Activated CD4-positive, alpha-beta T cell treated with anti-CD3 and anti-CD28 coated beads, Interleukin-10, Interleukin-2, amounts not matched to agents 100 ng/mL and 50 ng/mL, durations not matched to agents 16 hours and 8 hours (primary cell): Measurements from ENCODE around the gene LILRA2.
"Not testable (repeated sequence)": the region's sequence is repeated elsewhere in the genome, so short reads cannot be mapped to it uniquely, and the experiment has no call there.

ENCODE experiments used
- DNase-seq: peaks from one replicate; pipeline ENCODE4 v3.0.0-alpha.2; 2020

LILRA2 gene

DNA sequence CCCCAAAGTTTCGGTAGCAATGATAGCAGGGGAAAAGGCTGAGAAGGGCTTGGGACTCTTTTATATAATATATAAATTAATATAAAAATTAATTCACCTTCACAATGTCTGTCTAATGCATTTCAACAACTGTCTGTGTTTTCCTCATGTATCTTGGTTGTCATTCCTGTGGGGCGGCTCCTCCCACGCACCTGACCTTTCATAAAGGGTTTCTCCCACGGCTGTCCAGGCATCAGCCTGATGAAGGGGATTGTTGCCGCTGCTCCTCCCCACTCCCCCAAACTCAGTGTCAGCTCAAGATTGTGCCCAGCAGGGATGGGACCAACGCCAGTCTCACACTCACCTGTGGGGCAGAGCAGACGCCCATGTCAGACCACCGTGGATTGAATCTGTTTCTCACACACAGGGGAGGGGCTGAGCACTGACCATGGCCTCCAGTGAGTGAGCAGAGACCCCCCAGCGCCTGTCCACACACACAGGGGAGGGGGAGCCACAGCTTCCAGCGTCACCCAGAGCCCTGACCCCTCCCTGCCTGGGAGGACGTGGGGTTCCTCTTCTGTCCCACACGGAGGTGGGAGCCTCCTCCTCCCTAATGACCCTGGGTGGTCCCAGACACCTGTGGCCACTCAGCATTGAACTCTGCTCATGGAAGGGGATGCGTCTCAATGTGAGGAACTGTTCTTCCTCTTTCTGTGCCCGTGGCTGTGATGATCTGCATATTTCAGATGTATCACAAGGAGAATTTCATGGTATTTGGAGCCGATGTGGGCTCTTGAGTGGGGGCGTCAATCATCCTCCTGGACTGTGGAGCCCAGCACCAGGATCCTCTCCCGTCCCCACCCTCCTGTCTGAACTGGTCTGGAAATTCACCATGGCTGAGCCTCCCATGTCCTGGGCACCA lies 1.6 kb upstream of the LILRA2 start:
- DNase-seq = not testable (repeated sequence)

DNA sequence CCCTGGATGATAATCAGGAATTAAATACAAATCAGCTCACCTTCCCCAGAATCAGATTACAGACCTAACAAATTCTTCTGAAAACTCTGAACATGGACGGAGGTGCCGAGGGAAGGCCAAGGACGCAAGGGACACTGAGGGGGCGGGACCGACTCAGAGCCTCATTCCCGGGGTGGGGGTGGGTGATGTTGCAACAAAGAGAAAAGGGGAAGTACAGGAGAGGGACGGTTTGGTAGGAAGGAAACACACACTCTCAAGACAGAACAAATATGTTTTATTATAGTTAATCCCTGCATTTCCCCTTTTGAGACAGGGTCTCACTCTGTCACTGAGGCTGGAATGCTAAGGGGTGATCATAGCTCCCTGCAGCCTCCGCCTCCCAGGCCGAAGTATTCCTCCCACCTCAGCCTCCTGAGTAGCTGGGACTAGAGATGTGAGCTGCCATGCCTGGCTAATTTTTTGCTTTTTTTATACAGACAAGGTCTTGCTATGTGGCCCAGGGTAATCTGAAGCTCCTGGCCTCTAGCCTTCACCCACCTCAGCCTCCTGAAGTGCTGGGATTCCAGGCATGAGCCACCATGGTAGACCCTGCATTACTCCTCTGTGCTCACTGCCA lies 786 bp upstream of the LILRA2 start:
- no peak for DNase-seq

DNA sequence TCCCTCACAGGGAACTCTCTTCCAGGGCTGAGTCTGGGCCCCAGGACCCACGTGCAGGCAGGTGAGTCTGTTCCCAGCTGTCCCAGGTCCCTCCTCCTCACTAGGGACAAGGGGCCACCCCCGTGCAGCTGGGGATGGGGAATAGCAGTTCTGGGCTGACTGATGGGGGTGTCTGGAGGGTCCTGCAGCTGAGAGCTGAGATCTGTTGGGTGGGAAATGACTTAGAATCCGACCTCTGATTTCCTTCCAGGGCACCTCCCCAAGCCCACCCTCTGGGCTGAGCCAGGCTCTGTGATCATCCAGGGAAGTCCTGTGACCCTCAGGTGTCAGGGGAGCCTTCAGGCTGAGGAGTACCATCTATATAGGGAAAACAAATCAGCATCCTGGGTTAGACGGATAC lies 461 bp downstream of the LILRA2 start:
- DNase-seq = no peak

GRCh38 chr19:54574527-54575056 lies 1.0 kb downstream of the LILRA2 start:
- no peak for DNase-seq

GRCh38 chr19:54575205-54575604 lies 1.6 kb downstream of the LILRA2 start:
- not testable (repeated sequence) for DNase-seq

- no peak for DNase-seq
These were observed 2.9 kb downstream of the LILRA2 start for GRCh38 chr19:54576411-54576976.

- DNase-seq = no peak
These were observed 3.7 kb downstream of the LILRA2 start for GRCh38 chr19:54577334-54577733.

GRCh38 chr19:54578268-54578667 lies 4.7 kb downstream of the LILRA2 start:
- not testable (repeated sequence) for DNase-seq

DNA sequence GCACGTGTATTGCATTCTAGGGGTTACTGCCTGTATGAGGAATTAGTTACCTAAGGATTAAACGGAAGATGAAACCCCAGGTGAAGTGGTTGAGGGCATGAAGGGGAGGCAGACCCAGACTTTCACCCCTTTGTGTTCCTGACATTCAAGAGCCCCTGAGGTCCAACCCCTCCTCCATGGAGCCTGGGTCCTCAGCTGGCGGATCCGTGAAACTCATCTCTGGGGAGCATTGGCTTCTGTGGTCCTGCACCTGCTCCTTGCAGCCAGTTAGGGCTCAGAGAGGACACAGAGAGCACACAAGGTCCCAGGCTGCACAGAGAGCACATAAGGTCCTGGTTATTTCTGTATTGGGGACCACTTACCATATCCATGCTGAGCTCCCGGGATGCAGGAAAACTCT lies 12.8 kb downstream of the LILRA2 start:
- no peak for DNase-seq

GRCh38 chr19:54587026-54587425 lies 13.4 kb downstream of the LILRA2 start:
- DNase-seq = no peak

DNA sequence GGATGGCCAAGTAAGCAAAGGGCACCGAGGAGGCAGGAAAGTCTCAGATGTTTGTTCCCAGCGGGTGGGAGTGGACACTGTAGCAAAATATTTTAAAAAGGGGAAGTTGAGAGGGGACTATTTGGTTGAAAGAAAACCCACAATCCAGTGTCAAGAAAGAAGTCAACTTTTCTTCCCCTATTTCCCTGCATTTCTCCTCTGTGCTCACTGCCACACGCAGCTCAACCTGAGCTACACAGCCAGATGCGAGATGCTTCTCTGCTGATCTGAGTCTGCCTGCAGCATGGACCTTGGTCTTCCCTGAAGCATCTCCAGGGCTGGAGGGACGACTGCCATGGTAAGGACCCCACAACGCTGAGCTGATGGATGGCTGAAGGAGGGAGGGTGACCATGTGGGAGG lies 19.9 kb downstream of the LILRA2 start, which contains the start of gene LILRA1:
Gene LILRA1 (plus strand): TSS at position 188 of the 400 bp plus-strand sequence. CDS start 613 bp downstream, outside the sequence.
- DNase-seq = not testable (repeated sequence)

DNA sequence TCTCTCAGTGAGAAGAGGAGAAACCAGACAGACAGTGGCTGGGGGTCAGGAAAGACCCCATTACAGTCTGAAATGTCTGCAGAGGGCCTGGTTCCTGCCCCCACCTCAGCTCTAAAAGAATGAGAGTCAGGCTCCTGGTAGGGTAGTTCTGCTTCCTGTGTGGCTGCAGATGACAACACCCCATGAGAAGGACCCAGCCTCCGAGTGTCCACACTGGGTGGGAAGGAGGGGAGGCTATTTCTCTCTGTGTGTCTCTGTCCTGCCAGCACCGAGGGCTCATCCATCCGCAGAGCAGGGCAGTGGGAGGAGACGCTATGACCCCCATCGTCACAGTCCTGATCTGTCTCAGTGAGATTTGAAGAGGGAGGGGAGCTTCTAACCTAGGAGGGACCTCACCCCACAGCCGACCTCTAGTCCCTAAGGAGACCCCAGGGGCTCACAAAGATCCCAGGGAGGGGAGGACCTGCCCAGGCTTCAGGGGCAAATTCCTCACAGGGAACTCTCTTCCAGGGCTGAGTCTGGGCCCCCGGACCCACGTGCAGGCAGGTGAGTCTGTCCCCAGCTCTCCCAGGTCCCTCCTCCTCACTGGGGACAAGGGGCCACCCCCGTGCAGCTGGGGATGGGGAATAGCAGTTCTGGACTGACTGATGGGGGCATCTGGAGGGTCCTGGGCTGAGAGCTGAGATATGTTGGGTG lies 20.5 kb downstream of the LILRA2 start:
- DNase-seq = not testable (repeated sequence)

- no peak for DNase-seq
These were observed 21.1 kb downstream of the LILRA2 start for GRCh38 chr19:54594737-54595136.

DNA sequence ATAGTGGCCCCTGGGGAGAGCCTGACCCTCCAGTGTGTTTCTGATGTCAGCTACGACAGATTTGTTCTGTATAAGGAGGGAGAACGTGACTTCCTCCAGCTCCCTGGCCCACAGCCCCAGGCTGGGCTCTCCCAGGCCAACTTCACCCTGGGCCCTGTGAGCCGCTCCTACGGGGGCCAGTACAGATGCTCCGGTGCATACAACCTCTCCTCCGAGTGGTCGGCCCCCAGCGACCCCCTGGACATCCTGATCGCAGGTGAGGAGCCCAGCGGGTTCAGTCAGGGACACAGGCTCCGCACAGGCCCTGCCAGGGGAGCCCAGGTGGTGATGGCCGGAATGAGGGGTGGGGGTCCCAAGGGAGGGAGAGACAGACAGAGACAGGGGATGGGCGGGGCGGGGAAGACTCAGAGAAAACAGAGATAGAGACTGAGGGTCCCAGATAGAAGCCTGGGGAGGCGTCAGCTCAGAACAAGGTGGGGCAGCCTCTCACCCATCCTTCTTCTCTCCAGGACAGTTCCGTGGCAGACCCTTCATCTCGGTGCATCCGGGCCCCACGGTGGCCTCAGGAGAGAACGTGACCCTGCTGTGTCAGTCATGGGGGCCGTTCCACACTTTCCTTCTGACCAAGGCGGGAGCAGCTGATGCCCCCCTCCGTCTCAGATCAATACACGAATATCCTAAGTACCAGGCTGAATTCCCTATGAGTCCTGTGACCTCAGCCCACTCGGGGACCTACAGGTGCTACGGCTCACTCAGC lies 22.3 kb downstream of the LILRA2 start:
- not testable (repeated sequence) for DNase-seq

DNA sequence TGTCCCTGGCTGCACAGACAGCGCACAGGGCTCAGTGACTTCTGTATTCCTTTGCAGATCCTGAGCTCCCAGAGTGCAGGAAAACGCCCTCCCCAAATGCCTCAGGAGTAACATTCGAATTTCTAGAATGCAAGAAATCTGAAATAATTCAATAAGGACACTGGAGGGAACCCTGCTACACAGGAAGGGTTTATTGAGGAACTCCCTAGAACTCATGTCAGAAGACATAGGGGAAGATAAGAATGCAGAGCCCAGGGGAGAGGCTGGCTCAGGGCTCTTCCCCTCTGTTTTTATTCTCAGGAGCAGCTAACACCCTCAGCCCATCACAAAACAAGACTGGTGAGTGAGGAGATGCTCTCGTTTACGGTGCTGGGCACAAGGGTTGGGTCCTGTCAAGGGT lies 26.6 kb downstream of the LILRA2 start:
- no peak for DNase-seq

GRCh38 chr19:54606230-54606629 lies 32.6 kb downstream of the LILRA2 start:
- no peak for DNase-seq

GRCh38 chr19:54606891-54607784 lies 33.5 kb downstream of the LILRA2 start:
- DNase-seq = no peak

- DNase-seq = no peak
These were observed 34.2 kb downstream of the LILRA2 start for GRCh38 chr19:54607785-54608150.

- no peak for DNase-seq
These were observed 34.6 kb downstream of the LILRA2 start for GRCh38 chr19:54608205-54608604.

GRCh38 chr19:54608792-54609191 lies 35.2 kb downstream of the LILRA2 start:
- DNase-seq = no peak

GRCh38 chr19:54609356-54609791 lies 35.8 kb downstream of the LILRA2 start:
- no peak for DNase-seq
